ENCODE data around the gene NKX2-3.

NKX2-3 gene

DNA sequence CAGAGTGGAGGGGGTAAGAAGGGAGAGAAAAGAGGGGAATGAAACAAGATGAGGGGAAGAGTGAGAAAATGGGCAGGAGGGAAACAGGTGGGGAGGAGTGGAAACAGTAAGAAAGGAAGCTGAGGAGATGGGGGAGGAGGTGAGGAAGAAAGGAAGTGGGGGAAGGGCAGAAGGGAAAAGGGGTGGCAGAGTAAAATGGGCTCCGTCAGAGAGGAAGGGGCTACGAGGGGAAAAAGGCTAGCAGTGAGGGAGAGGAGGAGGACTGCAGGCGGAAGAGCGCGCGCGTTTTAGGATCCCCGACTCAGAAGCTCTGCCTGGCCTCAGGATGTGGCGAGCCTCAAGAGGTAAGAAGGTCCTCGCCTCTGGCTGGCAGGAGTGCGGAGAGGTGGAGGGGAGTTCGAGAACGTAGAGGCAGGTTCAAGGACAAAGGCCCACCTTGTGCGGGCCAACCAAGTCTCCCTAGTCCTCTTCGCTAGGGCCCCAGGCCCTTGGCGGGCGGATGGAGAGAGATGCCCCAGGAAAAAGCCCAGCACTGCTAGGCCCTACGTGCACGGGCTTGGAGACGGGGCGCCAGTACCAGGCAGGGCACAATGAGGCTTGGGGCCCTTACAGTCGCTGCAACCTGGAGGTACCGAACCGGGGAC is 5.8 kb upstream of the NKX2-3 start:
- no peak for DNase-seq

DNA sequence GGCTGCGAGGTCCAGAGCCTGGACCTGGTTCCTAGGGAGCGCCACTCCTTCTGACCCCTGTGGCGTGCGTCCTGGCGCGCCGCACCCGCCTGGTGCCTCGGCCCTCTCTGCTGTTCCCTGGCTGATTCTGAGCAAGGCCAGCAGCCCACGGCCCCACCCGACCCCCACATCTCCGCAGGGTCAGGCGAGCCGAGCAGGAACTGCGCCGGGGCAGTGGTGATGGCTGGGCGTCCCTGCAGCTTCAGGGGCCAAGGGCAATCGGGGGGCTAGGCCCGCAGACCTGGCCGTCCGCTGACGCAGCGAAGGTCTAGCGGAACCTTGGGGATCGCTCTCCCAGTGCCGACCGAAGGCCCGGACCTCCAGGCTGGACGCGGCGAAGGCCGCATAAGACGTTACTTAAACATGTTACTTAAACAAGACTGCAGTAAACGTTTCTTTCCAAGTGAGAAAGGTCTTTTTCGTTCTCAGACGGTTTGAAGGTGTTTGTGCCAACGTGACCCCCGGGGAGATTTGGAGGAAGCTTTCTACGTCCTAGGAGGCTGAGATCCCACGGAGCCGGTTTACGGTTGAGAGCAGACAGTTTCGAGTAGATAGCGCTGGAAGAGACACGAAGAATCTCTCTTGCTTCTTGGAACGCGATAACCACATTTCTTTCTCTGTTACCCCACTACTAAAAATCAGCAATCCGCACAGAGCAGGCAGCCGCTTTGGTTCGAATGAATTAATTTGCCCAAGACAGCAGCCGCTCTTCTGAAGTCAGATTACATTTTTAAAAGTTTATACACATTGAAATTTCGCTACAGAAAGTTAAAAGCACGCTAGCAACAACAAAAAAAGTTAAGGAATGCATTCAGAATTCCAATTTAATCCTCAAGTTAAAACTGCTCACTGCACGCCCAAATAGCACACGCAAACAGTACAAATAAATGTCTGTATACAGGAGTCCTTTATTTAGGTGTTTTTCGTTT is 4.9 kb upstream of the NKX2-3 start:
- DNase-seq = no peak

DNA sequence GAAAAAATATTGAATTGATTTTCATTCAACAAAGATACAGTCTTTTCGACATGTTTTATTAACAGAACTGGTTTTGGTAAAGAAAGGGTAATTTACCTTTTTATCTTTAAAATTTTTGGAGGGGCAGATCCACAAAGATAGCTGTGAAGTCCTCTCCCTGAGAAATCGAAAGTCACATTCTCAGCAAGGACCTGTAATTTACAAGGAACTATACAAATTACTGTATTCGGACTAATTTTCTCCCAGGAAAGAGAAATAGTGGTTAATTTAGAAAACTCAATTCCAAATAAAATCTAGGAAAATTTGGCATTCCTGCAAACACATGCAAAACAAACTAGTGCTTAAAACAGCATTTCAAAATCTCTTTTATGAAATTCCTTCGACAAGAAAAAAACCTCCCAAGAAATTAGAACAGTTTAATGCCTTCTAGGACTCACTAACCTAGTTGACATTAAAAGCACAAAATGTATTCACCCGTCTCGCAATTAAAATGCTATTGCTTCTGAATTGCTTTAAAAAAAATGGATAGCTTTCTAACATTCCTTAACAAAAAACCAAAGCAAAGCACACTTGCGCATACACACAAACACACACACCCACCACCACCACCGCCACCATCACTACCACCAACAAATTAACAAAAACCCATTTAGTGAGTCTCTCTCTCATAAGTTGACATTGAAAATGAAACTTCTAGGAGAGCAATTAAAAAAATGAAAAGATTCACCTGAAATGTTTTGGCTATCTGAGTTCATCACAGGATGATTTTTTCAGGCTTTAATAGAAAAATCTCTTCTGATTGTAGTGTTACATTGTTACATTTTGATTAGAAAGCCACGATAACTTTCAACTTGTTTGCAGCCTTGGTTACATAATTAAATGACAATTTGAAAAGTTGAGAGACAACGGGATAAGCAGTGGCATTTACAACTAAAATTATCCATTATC is 4.0 kb upstream of the NKX2-3 start:
- DNase-seq = no peak

DNA sequence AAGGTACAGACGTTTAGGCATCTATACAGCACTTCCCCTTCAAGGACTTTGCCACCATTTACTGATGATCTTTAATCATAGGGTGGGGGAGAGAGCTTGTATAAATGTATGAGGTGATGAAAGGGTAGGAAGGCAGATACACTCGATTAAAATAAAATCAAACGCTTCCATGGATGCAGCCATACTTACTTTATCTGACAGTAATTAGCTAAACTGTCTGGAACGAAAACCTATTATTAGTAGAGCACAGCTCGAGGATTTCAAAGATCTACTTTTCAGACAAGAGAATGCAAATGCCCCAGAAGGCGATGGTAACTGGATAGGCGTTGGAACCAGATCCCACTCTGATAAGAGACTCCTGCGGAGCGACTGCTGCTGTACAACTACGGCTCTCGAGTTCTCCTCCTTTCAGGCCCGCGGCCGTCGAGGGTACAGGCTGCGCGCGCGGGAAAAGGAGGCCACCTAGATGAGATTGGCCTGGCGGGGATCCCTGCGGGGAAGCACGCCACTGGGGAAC is 3.1 kb upstream of the NKX2-3 start:
- DNase-seq = no peak

- no peak for DNase-seq
Measured at GRCh38 chr10:99530108-99531025, 2.4 kb upstream of the NKX2-3 start.

DNA sequence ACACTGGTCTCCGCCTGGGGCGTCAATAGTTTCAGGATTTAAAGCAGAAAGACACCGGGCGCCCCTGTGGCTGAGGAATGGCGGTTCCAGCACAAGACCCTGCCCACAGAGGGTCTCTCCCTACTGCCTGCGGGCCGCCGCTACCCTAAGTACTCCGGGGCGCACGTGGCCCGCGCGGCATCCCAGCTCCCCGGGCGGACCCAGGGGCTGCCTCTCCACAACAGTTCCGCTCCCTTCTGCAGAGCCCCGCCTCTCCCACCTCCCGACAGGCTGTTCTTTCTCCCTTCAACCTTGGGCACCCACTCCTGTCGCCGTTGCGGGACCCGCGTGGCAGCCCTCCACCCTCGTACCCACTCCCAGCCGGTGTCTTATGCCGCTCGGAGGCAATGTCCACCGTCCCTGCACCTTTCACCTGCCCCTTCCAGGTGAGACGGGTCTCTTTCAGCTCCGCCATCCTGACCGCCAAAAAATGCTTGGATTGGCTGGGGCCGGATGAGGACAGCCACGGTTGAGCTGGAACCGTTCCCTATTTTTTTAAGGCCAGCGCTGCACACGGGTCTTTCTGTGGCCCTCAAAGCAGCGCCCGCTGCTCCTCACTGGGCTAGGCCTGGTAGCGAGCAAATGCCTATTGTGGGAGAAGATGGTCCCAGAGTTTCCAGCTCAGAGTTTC is 1.6 kb upstream of the NKX2-3 start:
- DNase-seq = no peak

- no peak for DNase-seq
Measured at GRCh38 chr10:99531696-99532593, 797 bp upstream of the NKX2-3 start.

DNA sequence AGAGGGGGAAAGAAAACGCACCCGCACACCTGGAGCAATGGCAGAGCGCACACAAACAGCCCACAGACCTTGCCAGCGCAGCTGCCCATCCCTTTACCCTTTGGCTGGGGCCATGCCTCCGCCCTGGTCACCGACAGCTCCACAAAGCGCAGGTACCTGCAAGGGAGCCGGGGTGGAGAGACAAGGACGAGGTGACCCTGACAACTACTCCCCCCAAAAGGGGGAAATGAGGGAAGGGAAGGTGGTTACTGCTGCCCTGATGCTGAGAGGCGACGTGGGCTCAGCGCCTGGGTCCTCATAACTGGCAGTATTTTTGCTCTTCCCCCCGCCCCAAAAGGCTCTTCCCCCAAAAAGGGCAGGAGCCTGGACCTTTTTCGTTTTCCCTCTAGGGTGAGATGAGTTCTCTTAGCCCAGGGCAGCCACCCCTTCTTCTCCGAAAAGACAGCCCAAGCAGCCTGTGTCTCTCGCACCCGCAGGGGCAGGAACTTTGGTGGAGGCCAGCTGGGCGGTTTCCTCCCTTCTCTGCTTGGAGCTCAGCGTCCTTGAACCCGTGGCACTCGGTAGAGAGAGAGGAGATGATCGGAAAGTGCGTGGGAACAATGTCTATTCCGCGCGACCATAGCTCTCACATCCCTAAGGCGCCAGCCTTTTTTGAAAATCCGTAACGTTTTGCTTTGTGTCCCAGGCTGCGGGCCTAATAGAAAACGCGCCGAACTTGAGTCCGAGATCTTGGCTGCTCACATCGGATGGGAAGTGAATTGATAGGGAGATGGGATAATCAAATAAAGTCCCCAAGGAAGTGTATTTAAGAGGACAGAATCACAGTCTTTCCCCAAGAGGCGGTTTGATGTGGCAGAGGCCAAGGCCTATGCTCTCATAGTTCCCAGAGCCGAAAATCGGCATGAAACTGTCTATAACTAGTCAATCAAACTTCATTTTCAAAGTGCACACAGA is 1.0 kb downstream of the NKX2-3 start:
- no peak for DNase-seq

DNA sequence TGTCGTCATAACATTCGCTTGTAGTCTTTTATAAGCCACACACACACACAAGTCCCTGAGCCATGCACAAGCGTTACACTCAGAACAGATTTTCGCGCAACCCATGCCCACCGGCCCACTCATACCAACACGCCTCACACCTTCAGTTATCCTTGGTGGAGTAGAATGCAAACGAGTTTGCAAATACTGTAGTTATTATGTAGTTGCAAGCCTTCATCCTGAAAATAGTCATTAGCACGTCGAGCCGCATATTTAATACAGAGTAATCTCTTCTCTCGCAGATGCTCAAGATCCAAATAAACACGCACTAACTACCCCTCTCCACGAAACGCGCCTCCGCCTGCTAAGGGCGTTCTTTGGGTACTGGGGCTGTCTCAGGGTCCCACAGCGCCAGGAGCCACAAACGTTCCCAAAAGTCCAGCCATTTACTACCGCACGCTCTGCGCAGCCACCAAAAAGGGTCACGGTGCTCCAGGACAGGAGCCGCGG is 1.8 kb downstream of the NKX2-3 start:
- DNase-seq = no peak

- no peak for DNase-seq
Measured at GRCh38 chr10:99534939-99535763, 2.4 kb downstream of the NKX2-3 start.

DNA sequence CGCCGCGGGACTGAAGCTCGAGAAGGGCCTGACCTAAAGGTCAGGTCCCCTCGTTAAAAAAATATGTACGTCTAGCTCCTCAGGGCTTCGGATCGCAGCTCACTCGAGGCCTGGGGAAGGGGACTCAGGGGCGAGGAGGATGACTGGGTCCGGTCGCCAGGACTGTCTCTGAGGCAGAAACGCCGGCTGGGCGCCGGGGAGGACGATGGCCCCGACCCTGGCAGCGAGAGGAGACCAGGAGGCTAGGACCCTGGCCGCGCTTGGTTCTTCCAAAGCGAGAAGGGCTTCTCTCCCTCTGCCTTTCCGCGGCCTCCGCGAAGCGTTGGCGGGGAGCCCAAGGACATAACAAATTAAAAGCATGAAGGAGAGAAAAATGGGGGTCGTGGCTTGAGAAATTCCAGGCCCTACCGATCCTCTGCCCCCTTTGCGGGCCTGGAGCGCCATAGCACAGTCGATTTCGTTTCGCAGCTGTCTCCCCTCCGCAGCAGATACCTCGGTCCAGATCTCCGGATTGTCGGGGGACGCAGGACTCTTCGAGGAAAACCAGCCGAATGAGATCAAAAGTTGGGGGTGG is 3.1 kb downstream of the NKX2-3 start:
- DNase-seq = no peak

GRCh38 chr10:99536338-99537085 is 3.8 kb downstream of the NKX2-3 start:
- DNase-seq = no peak

GRCh38 chr10:99537086-99537988 is 4.6 kb downstream of the NKX2-3 start:
- DNase-seq = no peak

- no peak for DNase-seq
Measured at GRCh38 chr10:99537989-99538917, 5.5 kb downstream of the NKX2-3 start.
